Measurements from ENCODE around the gene VSIG10L2. TPM values are rescaled to one million over a fixed set of nuclear protein-coding genes. Genes with fewer than 3 reads are reported as not detected.

VSIG10L2 gene
- total RNA-seq, 1 experiment from 2014 or later, result not detected

- Histone ChIP-seq H2AFZ (no peak overlapping the region), H4K20me1 (ENCODE audit: insufficient read depth) (no peaks in the 10 kb centered on the region), H3K36me3 (ENCODE audit: low read depth) (no peaks in the 10 kb centered on the region), H3K9me2 (ENCODE audit: insufficient read depth) (no peaks in the 10 kb centered on the region), H3K4me3 (no peak overlapping the region), H3K79me2 (ENCODE audit: low read depth) (no peaks in the 10 kb centered on the region), H3K4me1 (replicated peaks; ENCODE audit: insufficient read depth) (no peaks in the 10 kb centered on the region), H3F3A (ENCODE audit: insufficient read depth, low read depth) (no peaks in the 10 kb centered on the region), H3K27me3 (ENCODE audit: insufficient read depth, low read depth) (peaks cover 9% of the 10 kb centered on the region; the same call in 1 of the 2 replicates), H3K27ac (no peak overlapping the region), H3K4me2 (no peak overlapping the region), H3K9me3 (ENCODE audit: insufficient read depth, low read depth) (no peaks in the 10 kb centered on the region)
- ChIA-PET POLR2A (ENCODE audit: unreplicated experiment) (no interaction called here), CTCF (no interaction called here)
- TF ChIP-seq EZH2 (IDR thresholded peaks at IDR 0.05; ENCODE audit: low read depth), result no peak
- TF ChIP-seq, protein P1, sequence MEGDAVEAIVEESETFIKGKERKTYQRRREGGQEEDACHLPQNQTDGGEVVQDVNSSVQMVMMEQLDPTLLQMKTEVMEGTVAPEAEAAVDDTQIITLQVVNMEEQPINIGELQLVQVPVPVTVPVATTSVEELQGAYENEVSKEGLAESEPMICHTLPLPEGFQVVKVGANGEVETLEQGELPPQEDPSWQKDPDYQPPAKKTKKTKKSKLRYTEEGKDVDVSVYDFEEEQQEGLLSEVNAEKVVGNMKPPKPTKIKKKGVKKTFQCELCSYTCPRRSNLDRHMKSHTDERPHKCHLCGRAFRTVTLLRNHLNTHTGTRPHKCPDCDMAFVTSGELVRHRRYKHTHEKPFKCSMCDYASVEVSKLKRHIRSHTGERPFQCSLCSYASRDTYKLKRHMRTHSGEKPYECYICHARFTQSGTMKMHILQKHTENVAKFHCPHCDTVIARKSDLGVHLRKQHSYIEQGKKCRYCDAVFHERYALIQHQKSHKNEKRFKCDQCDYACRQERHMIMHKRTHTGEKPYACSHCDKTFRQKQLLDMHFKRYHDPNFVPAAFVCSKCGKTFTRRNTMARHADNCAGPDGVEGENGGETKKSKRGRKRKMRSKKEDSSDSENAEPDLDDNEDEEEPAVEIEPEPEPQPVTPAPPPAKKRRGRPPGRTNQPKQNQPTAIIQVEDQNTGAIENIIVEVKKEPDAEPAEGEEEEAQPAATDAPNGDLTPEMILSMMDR (conservative IDR thresholded peaks at IDR 0.05), result no peak
- intact Hi-C loops (cut with micrococcal nuclease; ENCODE audit: unreplicated experiment), result no loop called here
- no TSS peak for BruUV-seq (replicated peaks)
- no peak for DNase-seq
Measured at GRCh38 chr11:125931668-125932067, 14.2 kb upstream of the VSIG10L2 start.

DNA sequence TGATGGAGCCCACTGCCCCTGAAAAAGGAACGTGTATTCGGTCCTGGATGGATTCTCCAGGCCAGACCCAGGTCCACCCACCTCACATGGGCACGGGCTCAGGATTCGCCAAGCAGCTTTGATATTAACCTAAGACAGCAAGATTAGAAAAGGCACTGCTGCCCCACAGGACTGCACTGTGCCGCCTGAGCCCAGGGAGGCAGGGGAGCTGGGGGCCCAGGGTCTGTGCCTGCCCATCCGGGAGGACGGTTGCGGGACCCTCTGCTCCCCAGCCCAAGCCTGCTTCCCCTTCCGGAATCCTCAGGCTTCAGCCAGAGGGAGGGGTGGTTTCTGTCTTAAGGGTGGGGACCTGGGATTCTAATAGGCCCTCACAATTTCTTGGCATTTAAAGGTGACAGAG lies 13.5 kb upstream of the VSIG10L2 start:
- no peaks in the 10 kb centered on the region for H3K9me3 ChIP-seq (ENCODE audit: insufficient read depth, low read depth)
- POLR2A ChIA-PET (ENCODE audit: unreplicated experiment), result no interaction called here
- H3K36me3 ChIP-seq (ENCODE audit: low read depth), result no peaks in the 10 kb centered on the region
- no peaks in the 10 kb centered on the region for H3K79me2 ChIP-seq (ENCODE audit: low read depth)
- peaks cover 9% of the 10 kb centered on the region; the same call in 1 of the 2 replicates for H3K27me3 ChIP-seq (ENCODE audit: insufficient read depth, low read depth)
- no peak overlapping the region for H3K4me3 ChIP-seq
- no peak overlapping the region for H3K4me2 ChIP-seq
- no peak for TF ChIP-seq EZH2 (IDR thresholded peaks at IDR 0.05; ENCODE audit: low read depth)
- TF ChIP-seq, protein P1 (conservative IDR thresholded peaks at IDR 0.05), result no peak
- no peaks in the 10 kb centered on the region for H3K9me2 ChIP-seq (ENCODE audit: insufficient read depth)
- H3K4me1 ChIP-seq (replicated peaks; ENCODE audit: insufficient read depth), result no peaks in the 10 kb centered on the region
- intact Hi-C loops (cut with micrococcal nuclease; ENCODE audit: unreplicated experiment), result no loop called here
- H4K20me1 ChIP-seq (ENCODE audit: insufficient read depth), result no peaks in the 10 kb centered on the region
- H3F3A ChIP-seq (ENCODE audit: insufficient read depth, low read depth), result no peaks in the 10 kb centered on the region
- H2AFZ ChIP-seq, result no peak overlapping the region
- no peak overlapping the region for H3K27ac ChIP-seq
- BruUV-seq (replicated peaks), result no TSS peak
- CTCF ChIA-PET, result no interaction called here
- DNase-seq, result no peak

GRCh38 chr11:125933030-125933813 lies 12.6 kb upstream of the VSIG10L2 start:
- ChIA-PET POLR2A (ENCODE audit: unreplicated experiment) (no interaction called here), CTCF (interaction anchor here (0.6 kb wide), 1 partner anchor 268 kb away, joined by 3 read pairs; no protein-coding TSS in a partner anchor)
- H3K27ac ChIP-seq, result no peak overlapping the region
- H3K9me2 ChIP-seq (ENCODE audit: insufficient read depth), result no peaks in the 10 kb centered on the region
- no peak overlapping the region for H3K4me3 ChIP-seq
- BruUV-seq (replicated peaks), result no TSS peak
- H3K27me3 ChIP-seq (ENCODE audit: insufficient read depth, low read depth), result peaks cover 9% of the 10 kb centered on the region; the same call in 1 of the 2 replicates
- DNase-seq, result no peak
- no peak overlapping the region for H2AFZ ChIP-seq
- no peaks in the 10 kb centered on the region for H3F3A ChIP-seq (ENCODE audit: insufficient read depth, low read depth)
- no peaks in the 10 kb centered on the region for H3K79me2 ChIP-seq (ENCODE audit: low read depth)
- intact Hi-C loops (cut with micrococcal nuclease; ENCODE audit: unreplicated experiment), result no loop called here
- no peak overlapping the region for H3K4me2 ChIP-seq
- TF ChIP-seq, protein P1 (conservative IDR thresholded peaks at IDR 0.05), result no peak
- no peak for TF ChIP-seq EZH2 (IDR thresholded peaks at IDR 0.05; ENCODE audit: low read depth)
- H3K4me1 ChIP-seq (replicated peaks; ENCODE audit: insufficient read depth), result no peaks in the 10 kb centered on the region
- no peaks in the 10 kb centered on the region for H3K9me3 ChIP-seq (ENCODE audit: insufficient read depth, low read depth)
- H4K20me1 ChIP-seq (ENCODE audit: insufficient read depth), result no peaks in the 10 kb centered on the region
- H3K36me3 ChIP-seq (ENCODE audit: low read depth), result no peaks in the 10 kb centered on the region
